Panc1 (cell line): ENCODE results near the gene HADHB. TPM values are rescaled to one million over a fixed set of nuclear protein-coding genes. Genes with fewer than 3 reads are reported as not detected.

ENCODE experiments used
- ATAC-seq: fragments of 200-7000 bp; cut with Tn5 transposase; 2 replicates; pipeline ENCODE4 v1.9.1; 2020; ENCODE audit warnings: mild to moderate bottlenecking, moderate library complexity
- BruUV-seq: library from RNA; stranded (reverse); fragments of 400-500 nt; replicated peaks from 2 replicates; lab custom pipeline; 2021; lab: Mats Ljungman, UMichigan
- CTCF ChIA-PET: fragments of 300-600 bp; sonication (Branson Sonifier 250); formaldehyde crosslinking; loops from one replicate; lab custom pipeline; 2022; ENCODE audit warnings: antibody characterized with exemption; lab: Charles Lee
- POLR2A ChIA-PET: fragments of 300-600 bp; sonication (Branson Sonifier 250); formaldehyde crosslinking; loops from one replicate; lab custom pipeline; 2022; ENCODE audit warnings: antibody characterized with exemption; lab: Charles Lee
- DNase-seq: peaks from one replicate; pipeline ENCODE4 v3.0.0-alpha.2; 2010; ENCODE audit warnings: low read depth, low spot score
- H3K27ac ChIP-seq: 2 replicates; pipeline ENCODE4 v1.5.1; 2011; ENCODE audit warnings: mild to moderate bottlenecking, low read length, inconsistent platforms
- H3K27me3 ChIP-seq: fragments of 200-500 bp; sonication (Bioruptor generic); 2 replicates; pipeline ENCODE4 v1.6.0; 2014; ENCODE audit warnings: low read length, inconsistent platforms; ENCODE audit not compliant: control insufficient read depth, insufficient read depth
- H3K36me3 ChIP-seq: fragments of 200-500 bp; sonication (Bioruptor generic); 2 replicates; pipeline ENCODE4 v1.5.1; 2014; ENCODE audit warnings: inconsistent platforms, mild to moderate bottlenecking, low read length, moderate library complexity; ENCODE audit not compliant: control insufficient read depth, insufficient read depth
- H3K4me1 ChIP-seq: 2 replicates; pipeline ENCODE4 v1.5.1; 2011; ENCODE audit warnings: inconsistent platforms, mild to moderate bottlenecking, low read length, moderate library complexity; ENCODE audit not compliant: control insufficient read depth, insufficient read depth
- H3K4me3 ChIP-seq, 2 experiments: 2 replicates each; pipeline ENCODE4 v1.5.1; 2011 to 2012; ENCODE audit warnings: low read depth in 2 of 2, low read length in 2 of 2, mild to moderate bottlenecking in 2 of 2, inconsistent platforms in 1 of 2, moderate library complexity in 1 of 2
- H3K9me3 ChIP-seq: fragments of 200-500 bp; sonication (Bioruptor generic); 2 replicates; pipeline ENCODE4 v1.5.1; 2014; ENCODE audit warnings: low read depth, mild to moderate bottlenecking, inconsistent platforms, low read length, moderate library complexity; ENCODE audit not compliant: control insufficient read depth, insufficient read depth
- POLR2AphosphoS5 ChIP-seq: IDR thresholded peaks from 2 replicates; pipeline ENCODE4 v1.6.1; 2012; ENCODE audit warnings: mild to moderate bottlenecking, low read depth, low read length, moderate library complexity
- SIN3A ChIP-seq: IDR thresholded peaks from 2 replicates; pipeline ENCODE4 v1.6.1; 2012; ENCODE audit warnings: low read depth, mild to moderate bottlenecking, low read length, moderate library complexity, borderline replicate concordance; ENCODE audit not compliant: insufficient read depth
- TCF7L2 ChIP-seq: IDR thresholded peaks from 2 replicates; pipeline ENCODE4 v1.6.1; 2011; ENCODE audit warnings: mild to moderate bottlenecking, low read depth, low read length, inconsistent platforms
- in situ Hi-C: cut with HindIII; loops from 2 replicates; pipeline ENCODE4 v1.10.0; 2016; ENCODE audit warnings: low sequenced_read_pairs, low pct_unique_long_range_greater_than_20kb
- intact Hi-C: fragments of 100-400 bp; cut with micrococcal nuclease; formaldehyde crosslinking; loops from one replicate; pipeline ENCODE4 v1.10.0; 2022; ENCODE audit not compliant: unreplicated experiment
- total RNA-seq: library from RNA; stranded (reverse); gene quantifications from one replicate; pipeline ENCODE4 v1.2.1, GENCODE V29; 2021; ENCODE audit not compliant: unreplicated experiment
- TF ChIP-seq, protein P1 (sequence below), 2 experiments: IDR thresholded peaks; 2 replicates each; pipeline ENCODE4 v1.6.1; 2011 to 2012; ENCODE audit warnings: low read depth in 2 of 2, control low read depth in 1 of 2, low read length in 1 of 2, mild to moderate bottlenecking in 1 of 2, moderate library complexity in 1 of 2; ENCODE audit not compliant: insufficient read depth in 1 of 2
- TF ChIP-seq, protein P2 (sequence below): fragments of 450-650 bp; IDR thresholded peaks from 2 replicates; pipeline ENCODE4 v1.5.1; 2017; ENCODE audit warnings: mild to moderate bottlenecking

The HADHB gene
- total RNA-seq, 1 experiment from 2014 or later: 106 TPM

DNA sequence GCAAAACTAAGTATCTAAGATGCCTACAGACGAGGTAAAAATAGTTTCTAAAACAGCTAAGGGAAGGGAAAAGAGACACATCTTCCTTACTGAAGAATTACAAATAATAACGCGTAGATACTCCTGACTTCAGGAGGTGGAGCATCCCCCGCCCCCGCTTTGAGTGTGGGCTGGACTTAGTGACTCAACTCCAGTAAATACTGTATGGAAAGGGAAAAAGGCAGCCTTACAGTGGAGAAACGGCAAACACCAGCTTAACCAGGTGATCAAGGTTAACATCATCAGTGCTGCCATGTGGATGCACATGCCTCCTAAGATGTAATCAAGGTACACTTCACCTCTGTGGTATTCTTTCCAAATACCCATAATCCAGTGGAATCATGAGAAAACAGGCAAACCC, 47.9 kb downstream of the HADHB start:
- BruUV-seq: no TSS peak
- POLR2A ChIA-PET: no interaction called here
- H3K36me3 ChIP-seq: no peaks in the 10 kb centered on the region
- DNase-seq (no peak), ATAC-seq (no peak)
- CTCF ChIA-PET: interaction anchor here (0.6 kb wide), 1 partner anchor 92 kb away, joined by 3 read pairs; no protein-coding TSS in a partner anchor
- H3K27ac ChIP-seq: no peak overlapping the region
- H3K9me3 ChIP-seq: no peaks in the 10 kb centered on the region
- intact Hi-C loops: no loop called here
- H3K4me3 ChIP-seq: no peak overlapping the region
- no peaks in the 10 kb centered on the region for H3K4me1 ChIP-seq
- in situ Hi-C loops: no loop called here
- H3K27me3 ChIP-seq: no peaks in the 10 kb centered on the region
- TF ChIP-seq, protein P1, sequence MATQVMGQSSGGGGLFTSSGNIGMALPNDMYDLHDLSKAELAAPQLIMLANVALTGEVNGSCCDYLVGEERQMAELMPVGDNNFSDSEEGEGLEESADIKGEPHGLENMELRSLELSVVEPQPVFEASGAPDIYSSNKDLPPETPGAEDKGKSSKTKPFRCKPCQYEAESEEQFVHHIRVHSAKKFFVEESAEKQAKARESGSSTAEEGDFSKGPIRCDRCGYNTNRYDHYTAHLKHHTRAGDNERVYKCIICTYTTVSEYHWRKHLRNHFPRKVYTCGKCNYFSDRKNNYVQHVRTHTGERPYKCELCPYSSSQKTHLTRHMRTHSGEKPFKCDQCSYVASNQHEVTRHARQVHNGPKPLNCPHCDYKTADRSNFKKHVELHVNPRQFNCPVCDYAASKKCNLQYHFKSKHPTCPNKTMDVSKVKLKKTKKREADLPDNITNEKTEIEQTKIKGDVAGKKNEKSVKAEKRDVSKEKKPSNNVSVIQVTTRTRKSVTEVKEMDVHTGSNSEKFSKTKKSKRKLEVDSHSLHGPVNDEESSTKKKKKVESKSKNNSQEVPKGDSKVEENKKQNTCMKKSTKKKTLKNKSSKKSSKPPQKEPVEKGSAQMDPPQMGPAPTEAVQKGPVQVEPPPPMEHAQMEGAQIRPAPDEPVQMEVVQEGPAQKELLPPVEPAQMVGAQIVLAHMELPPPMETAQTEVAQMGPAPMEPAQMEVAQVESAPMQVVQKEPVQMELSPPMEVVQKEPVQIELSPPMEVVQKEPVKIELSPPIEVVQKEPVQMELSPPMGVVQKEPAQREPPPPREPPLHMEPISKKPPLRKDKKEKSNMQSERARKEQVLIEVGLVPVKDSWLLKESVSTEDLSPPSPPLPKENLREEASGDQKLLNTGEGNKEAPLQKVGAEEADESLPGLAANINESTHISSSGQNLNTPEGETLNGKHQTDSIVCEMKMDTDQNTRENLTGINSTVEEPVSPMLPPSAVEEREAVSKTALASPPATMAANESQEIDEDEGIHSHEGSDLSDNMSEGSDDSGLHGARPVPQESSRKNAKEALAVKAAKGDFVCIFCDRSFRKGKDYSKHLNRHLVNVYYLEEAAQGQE (IDR thresholded peaks at IDR 0.05; ENCODE audit: insufficient read depth in 1 of 2, low read depth in 2 of 2, low read length in 1 of 2): no peak
- TF ChIP-seq POLR2AphosphoS5 (no peak), SIN3A (no peak), TCF7L2 (no peak)
- TF ChIP-seq, protein P2, sequence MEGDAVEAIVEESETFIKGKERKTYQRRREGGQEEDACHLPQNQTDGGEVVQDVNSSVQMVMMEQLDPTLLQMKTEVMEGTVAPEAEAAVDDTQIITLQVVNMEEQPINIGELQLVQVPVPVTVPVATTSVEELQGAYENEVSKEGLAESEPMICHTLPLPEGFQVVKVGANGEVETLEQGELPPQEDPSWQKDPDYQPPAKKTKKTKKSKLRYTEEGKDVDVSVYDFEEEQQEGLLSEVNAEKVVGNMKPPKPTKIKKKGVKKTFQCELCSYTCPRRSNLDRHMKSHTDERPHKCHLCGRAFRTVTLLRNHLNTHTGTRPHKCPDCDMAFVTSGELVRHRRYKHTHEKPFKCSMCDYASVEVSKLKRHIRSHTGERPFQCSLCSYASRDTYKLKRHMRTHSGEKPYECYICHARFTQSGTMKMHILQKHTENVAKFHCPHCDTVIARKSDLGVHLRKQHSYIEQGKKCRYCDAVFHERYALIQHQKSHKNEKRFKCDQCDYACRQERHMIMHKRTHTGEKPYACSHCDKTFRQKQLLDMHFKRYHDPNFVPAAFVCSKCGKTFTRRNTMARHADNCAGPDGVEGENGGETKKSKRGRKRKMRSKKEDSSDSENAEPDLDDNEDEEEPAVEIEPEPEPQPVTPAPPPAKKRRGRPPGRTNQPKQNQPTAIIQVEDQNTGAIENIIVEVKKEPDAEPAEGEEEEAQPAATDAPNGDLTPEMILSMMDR: no peak

DNA sequence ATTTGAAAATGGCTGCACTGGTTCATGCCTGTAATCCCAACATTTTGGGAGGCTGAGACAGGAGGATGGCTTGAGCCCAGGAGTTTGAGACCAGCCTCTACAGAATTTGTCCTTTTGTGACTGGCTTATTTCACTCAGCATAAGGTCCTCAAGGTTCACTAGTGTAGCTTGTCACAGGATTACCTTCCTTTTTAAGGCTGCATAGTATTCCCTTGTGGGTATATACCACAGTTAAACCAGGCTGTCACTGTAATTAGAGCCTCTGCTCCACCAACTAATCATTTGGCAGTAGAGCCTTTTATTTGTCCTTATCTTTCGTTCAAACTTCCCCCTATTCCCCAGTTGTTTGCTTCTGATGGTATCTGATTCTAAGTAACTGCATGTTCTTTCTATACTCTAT, 50.8 kb downstream of the HADHB start:
- H3K4me3 ChIP-seq: no peak overlapping the region
- TF ChIP-seq, protein P2: no peak
- TF ChIP-seq POLR2AphosphoS5 (no peak), TCF7L2 (no peak), SIN3A (no peak)
- TF ChIP-seq, protein P1 (IDR thresholded peaks at IDR 0.05; ENCODE audit: insufficient read depth in 1 of 2, low read depth in 2 of 2, low read length in 1 of 2): no peak
- no TSS peak for BruUV-seq
- POLR2A ChIA-PET: no interaction called here
- CTCF ChIA-PET: no interaction called here
- no peaks in the 10 kb centered on the region for H3K27me3 ChIP-seq
- H3K9me3 ChIP-seq: no peaks in the 10 kb centered on the region
- H3K27ac ChIP-seq: no peak overlapping the region
- intact Hi-C loops (no loop called here), in situ Hi-C loops (no loop called here)
- ATAC-seq (no peak), DNase-seq (no peak)
- peaks cover 5% of the 10 kb centered on the region for H3K4me1 ChIP-seq
- no peaks in the 10 kb centered on the region for H3K36me3 ChIP-seq
